Activated CD4-positive, alpha-beta T cell treated with anti-CD3 and anti-CD28 coated beads, Interleukin-2, amount 50 U/mL, for 48 hours (primary cell): ENCODE data around the gene CHMP1A.
"Not testable (repeated sequence)": the region's sequence is repeated elsewhere in the genome, so short reads cannot be mapped to it uniquely, and the experiment has no call there.

Experiments used
- DNase-seq, 2 experiments: peaks; one replicate each; pipeline ENCODE4 v3.0.0-alpha.2; 2020

CHMP1A gene

GRCh38 chr16:89657442-89658220 is at the start of gene CHMP1A, which contains the start of gene SPATA33:
TSS of gene CHMP1A (minus strand) at chr16:89657708. CDS start at chr16:89657588, 120 bp downstream.
TSS of gene SPATA33 (plus strand) at chr16:89657836. CDS start at chr16:89657912, 76 bp downstream.
- DNase-seq, result peak; percentile 91 to 93

- no peak for DNase-seq
Measured at GRCh38 chr16:89706518-89707260, 49.2 kb upstream of the CHMP1A start.

GRCh38 chr16:89705006-89705405 is 47.5 kb upstream of the CHMP1A start:
- DNase-seq, result no peak

GRCh38 chr16:89704281-89704680 is 46.8 kb upstream of the CHMP1A start:
- DNase-seq, result no peak

GRCh38 chr16:89701425-89702406 is 44.2 kb upstream of the CHMP1A start, which contains the start of gene SPATA2L:
TSS of gene SPATA2L (minus strand) at chr16:89701705. CDS start at chr16:89701232, 473 bp downstream.
- DNase-seq, result peak; percentile 96 to 97

- peak; percentile 46 to 54 for DNase-seq
Measured at GRCh38 chr16:89700649-89701424, 43.3 kb upstream of the CHMP1A start.

GRCh38 chr16:89700100-89700648 is 42.7 kb upstream of the CHMP1A start:
- DNase-seq, result peak; percentile 98 to 99

GRCh38 chr16:89699629-89700099 is 42.2 kb upstream of the CHMP1A start:
- not testable (repeated sequence) for DNase-seq

- not testable (repeated sequence) for DNase-seq
Measured at GRCh38 chr16:89698717-89699116, 41.2 kb upstream of the CHMP1A start.

- DNase-seq, result no peak
Measured at GRCh38 chr16:89697616-89698331, 40.3 kb upstream of the CHMP1A start.

GRCh38 chr16:89697161-89697615 is 39.7 kb upstream of the CHMP1A start:
- DNase-seq, result no peak

- DNase-seq, result no peak
Measured at GRCh38 chr16:89696670-89697128, 39.2 kb upstream of the CHMP1A start.

GRCh38 chr16:89695875-89696669 is 38.6 kb upstream of the CHMP1A start:
- DNase-seq, result no peak

GRCh38 chr16:89695086-89695874 is 37.8 kb upstream of the CHMP1A start:
- DNase-seq, result no peak

GRCh38 chr16:89694784-89695085 is 37.2 kb upstream of the CHMP1A start:
- not testable (repeated sequence) for DNase-seq

GRCh38 chr16:89693931-89694783 is 36.6 kb upstream of the CHMP1A start:
- no peak for DNase-seq

GRCh38 chr16:89693289-89693731 is 35.8 kb upstream of the CHMP1A start:
- DNase-seq, result no peak
